ENCODE results near the gene FNDC11.

FNDC11 gene

GRCh38 chr20:63589261-63590217, 35.6 kb downstream of the FNDC11 start:
- H3K36me3 Mint-ChIP-seq (ENCODE audit: low read depth): peaks cover 26% of the 10 kb centered on the region
- H3K4me3 Mint-ChIP-seq: no peak overlapping the region
- DNase-seq (ENCODE audit: low spot score): no peak
- no peaks in the 10 kb centered on the region for H3K27me3 Mint-ChIP-seq (ENCODE audit: low read depth)
- H3K27ac Mint-ChIP-seq: no peak overlapping the region
- H3K4me1 Mint-ChIP-seq (ENCODE audit: low read depth): peaks cover 3% of the 10 kb centered on the region
- no peaks in the 10 kb centered on the region for H3K9me3 Mint-ChIP-seq

GRCh38 chr20:63590218-63591146, 36.5 kb downstream of the FNDC11 start:
- Mint-ChIP-seq H3K4me1 (ENCODE audit: low read depth) (peaks cover 3% of the 10 kb centered on the region), H3K27me3 (ENCODE audit: low read depth) (no peaks in the 10 kb centered on the region), H3K4me3 (no peak overlapping the region), H3K27ac (no peak overlapping the region), H3K9me3 (no peaks in the 10 kb centered on the region), H3K36me3 (ENCODE audit: low read depth) (peaks cover 34% of the 10 kb centered on the region)
- DNase-seq (ENCODE audit: low spot score): no peak

DNA sequence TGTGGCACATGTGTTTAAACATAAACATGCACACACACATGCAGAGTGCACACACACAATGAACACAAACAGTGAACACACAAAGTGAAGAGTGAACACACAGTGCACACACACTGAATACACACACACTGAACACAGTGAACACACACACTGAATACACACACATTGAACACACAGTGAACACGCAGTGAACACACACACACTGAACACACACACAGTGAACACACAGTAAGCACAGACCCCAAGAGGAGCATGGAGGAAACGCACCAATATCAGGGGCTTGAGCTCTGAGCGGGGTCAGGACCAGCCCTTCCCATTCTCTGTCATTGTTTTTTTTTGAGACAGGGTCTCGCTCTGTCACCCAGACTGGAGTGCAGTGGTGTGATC, 37.2 kb downstream of the FNDC11 start:
- Mint-ChIP-seq H3K9me3 (no peaks in the 10 kb centered on the region), H3K36me3 (ENCODE audit: low read depth) (peaks cover 35% of the 10 kb centered on the region), H3K4me3 (no peak overlapping the region), H3K27me3 (ENCODE audit: low read depth) (no peaks in the 10 kb centered on the region), H3K27ac (no peak overlapping the region), H3K4me1 (ENCODE audit: low read depth) (peaks cover 3% of the 10 kb centered on the region)
- DNase-seq (ENCODE audit: low spot score): no peak

- Mint-ChIP-seq H3K36me3 (ENCODE audit: low read depth) (peaks cover 35% of the 10 kb centered on the region), H3K4me3 (no peak overlapping the region), H3K27ac (no peak overlapping the region), H3K27me3 (ENCODE audit: low read depth) (no peaks in the 10 kb centered on the region), H3K9me3 (no peaks in the 10 kb centered on the region), H3K4me1 (ENCODE audit: low read depth) (peaks cover 3% of the 10 kb centered on the region)
- DNase-seq (ENCODE audit: low spot score): no peak
Measured at GRCh38 chr20:63591786-63592355, 37.9 kb downstream of the FNDC11 start.

GRCh38 chr20:63592661-63593060, 38.7 kb downstream of the FNDC11 start:
- Mint-ChIP-seq H3K4me1 (ENCODE audit: low read depth) (peaks cover 3% of the 10 kb centered on the region), H3K9me3 (no peaks in the 10 kb centered on the region), H3K4me3 (no peak overlapping the region), H3K27ac (no peak overlapping the region), H3K36me3 (ENCODE audit: low read depth) (peaks cover 35% of the 10 kb centered on the region), H3K27me3 (ENCODE audit: low read depth) (no peaks in the 10 kb centered on the region)
- no peak for DNase-seq (ENCODE audit: low spot score)

DNA sequence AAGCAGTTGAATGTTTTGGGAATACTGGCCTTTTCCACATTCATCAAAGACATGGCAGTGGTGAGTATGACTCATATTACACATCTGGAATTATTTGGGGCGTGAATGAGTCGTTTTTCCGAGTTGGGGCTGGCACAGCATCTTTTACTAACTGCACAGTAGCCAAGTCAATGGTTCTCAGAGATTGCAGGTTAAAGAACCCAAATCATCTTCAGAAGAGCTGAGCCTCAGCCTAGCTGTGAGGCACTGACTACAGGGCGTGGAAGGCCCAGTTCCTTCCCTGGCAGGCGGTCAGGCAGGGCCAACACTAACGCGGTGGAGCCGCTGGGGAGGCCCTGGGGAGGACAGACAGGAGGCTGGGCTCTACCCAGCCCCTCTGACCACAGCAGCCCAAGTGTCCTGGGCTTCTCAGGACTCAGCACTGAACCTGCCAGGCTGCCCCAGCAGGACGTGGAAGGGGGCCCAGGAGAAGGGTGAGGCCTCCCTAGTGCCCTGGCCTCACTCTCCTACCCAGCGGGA, 40.1 kb downstream of the FNDC11 start:
- DNase-seq (ENCODE audit: low spot score): no peak
- Mint-ChIP-seq H3K4me1 (ENCODE audit: low read depth) (no peaks in the 10 kb centered on the region), H3K36me3 (ENCODE audit: low read depth) (peaks cover 39% of the 10 kb centered on the region), H3K27ac (no peak overlapping the region), H3K9me3 (no peaks in the 10 kb centered on the region), H3K27me3 (ENCODE audit: low read depth) (no peaks in the 10 kb centered on the region), H3K4me3 (no peak overlapping the region)

DNA sequence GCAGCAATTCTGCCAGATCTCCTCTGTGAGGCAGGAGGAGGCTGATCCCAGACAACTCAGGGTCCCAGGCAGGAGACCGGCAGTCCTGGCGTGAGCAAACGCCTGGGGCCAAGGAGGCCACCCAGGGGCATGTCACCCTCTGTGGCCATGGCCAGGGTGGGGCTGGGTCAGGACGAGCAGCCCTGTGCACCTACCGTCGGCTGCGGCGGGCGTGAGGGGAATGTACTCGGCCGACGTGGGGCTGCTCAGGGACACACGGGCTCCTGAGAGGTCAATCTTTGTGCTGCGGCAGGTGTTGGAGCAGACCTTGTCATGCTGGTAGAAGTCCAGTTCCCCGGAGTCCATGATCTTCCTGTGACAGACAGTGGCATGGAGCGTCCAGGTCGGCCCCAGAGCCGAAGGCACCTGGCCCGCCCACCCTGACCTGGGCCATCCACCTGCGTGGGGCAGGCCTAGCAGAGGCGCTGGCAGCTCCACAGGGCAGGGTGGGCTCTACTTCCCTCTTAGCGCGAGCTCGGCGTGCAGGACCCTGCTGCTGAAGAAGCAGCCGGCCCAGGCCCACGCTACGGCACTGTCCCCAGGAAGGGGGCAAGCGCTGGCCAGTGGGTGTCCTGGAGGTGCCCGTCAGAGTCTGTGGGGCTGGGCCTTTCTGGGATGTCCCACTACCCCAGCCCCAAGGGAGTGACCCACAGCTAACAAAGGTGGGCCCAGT, 41.6 kb downstream of the FNDC11 start:
- no peak overlapping the region for H3K27ac Mint-ChIP-seq
- no peak for DNase-seq (ENCODE audit: low spot score)
- peaks cover 40% of the 10 kb centered on the region for H3K36me3 Mint-ChIP-seq (ENCODE audit: low read depth)
- no peaks in the 10 kb centered on the region for H3K27me3 Mint-ChIP-seq (ENCODE audit: low read depth)
- H3K4me3 Mint-ChIP-seq: no peak overlapping the region
- no peaks in the 10 kb centered on the region for H3K4me1 Mint-ChIP-seq (ENCODE audit: low read depth)
- no peaks in the 10 kb centered on the region for H3K9me3 Mint-ChIP-seq

- H3K9me3 Mint-ChIP-seq: no peaks in the 10 kb centered on the region
- no peaks in the 10 kb centered on the region for H3K4me1 Mint-ChIP-seq (ENCODE audit: low read depth)
- H3K27ac Mint-ChIP-seq: no peak overlapping the region
- no peaks in the 10 kb centered on the region for H3K27me3 Mint-ChIP-seq (ENCODE audit: low read depth)
- H3K4me3 Mint-ChIP-seq: no peak overlapping the region
- peaks cover 40% of the 10 kb centered on the region for H3K36me3 Mint-ChIP-seq (ENCODE audit: low read depth)
- no peak for DNase-seq (ENCODE audit: low spot score)
Measured at GRCh38 chr20:63596423-63596822, 42.5 kb downstream of the FNDC11 start.

GRCh38 chr20:63597651-63598478, 43.9 kb downstream of the FNDC11 start:
- peaks cover 3% of the 10 kb centered on the region for H3K9me3 Mint-ChIP-seq
- no peaks in the 10 kb centered on the region for H3K27me3 Mint-ChIP-seq (ENCODE audit: low read depth)
- H3K36me3 Mint-ChIP-seq (ENCODE audit: low read depth): peaks cover 47% of the 10 kb centered on the region
- no peak for DNase-seq (ENCODE audit: low spot score)
- H3K27ac Mint-ChIP-seq: no peak overlapping the region
- no peaks in the 10 kb centered on the region for H3K4me1 Mint-ChIP-seq (ENCODE audit: low read depth)
- no peak overlapping the region for H3K4me3 Mint-ChIP-seq

DNA sequence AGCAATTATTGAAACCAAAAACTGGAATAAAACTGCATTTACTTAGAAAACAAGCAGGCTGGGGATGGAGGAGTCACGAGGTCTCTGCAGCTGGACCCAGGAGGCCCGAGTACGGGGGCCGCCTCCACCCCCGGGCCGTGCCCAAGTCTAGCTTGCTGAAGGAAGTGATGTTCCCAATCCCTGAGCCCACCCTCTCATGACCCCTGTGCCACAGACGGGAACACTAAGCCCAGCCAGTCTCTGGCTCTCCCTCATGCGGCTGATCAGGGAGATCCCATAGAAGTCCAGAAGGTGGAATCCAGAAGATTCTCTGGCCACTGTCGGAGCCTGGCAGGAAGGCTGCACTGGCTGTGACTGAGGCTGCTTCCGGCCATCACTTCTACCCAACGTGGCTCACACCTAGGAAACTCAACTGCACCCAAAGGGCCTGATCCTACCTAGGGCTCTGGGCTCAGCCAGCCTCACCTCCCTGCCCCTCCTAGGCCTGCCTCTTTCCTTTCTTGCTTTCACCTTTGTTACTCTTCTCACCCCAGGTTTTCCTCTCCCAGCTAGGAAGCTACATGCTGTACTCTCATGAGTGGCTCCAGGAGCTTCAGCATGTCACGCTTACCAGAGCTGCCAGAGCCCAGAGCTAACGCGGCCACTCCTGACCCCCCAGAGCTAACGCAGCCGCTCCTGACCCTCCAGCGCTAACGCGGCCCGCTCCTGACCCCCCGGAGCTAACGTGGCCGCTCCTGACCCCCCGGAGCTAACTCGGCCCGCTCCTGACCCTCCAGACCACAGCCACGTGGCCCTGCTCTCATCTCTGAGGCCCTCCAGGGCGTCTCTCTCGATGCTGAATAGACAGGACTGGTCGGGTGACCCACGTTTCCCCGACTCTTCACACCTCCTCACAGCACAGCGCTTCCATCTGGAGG, 44.8 kb downstream of the FNDC11 start:
- Mint-ChIP-seq H3K27me3 (ENCODE audit: low read depth) (no peaks in the 10 kb centered on the region), H3K27ac (no peak overlapping the region), H3K9me3 (peaks cover 4% of the 10 kb centered on the region), H3K4me3 (no peak overlapping the region), H3K4me1 (ENCODE audit: low read depth) (no peaks in the 10 kb centered on the region), H3K36me3 (ENCODE audit: low read depth) (peaks cover 44% of the 10 kb centered on the region)
- DNase-seq (ENCODE audit: low spot score): no peak

- no peak for DNase-seq (ENCODE audit: low spot score)
Measured at GRCh38 chr20:63599396-63600050, 45.6 kb downstream of the FNDC11 start.

More at GRCh38 chr20:63599396-63600050, 45.6 kb downstream of the FNDC11 start:
- Mint-ChIP-seq H3K27me3 (ENCODE audit: low read depth) (no peaks in the 10 kb centered on the region), H3K27ac (no peak overlapping the region), H3K4me3 (no peak overlapping the region), H3K36me3 (ENCODE audit: low read depth) (peaks cover 47% of the 10 kb centered on the region), H3K9me3 (peaks cover 4% of the 10 kb centered on the region), H3K4me1 (ENCODE audit: low read depth) (no peaks in the 10 kb centered on the region)
